GM10248 (cell line): ENCODE data around the gene IRF1.

ENCODE experiments used
- CTCF ChIA-PET: fragments of 300-600 bp; sonication (Branson Sonifier 250); formaldehyde crosslinking; extraction: SDS; loops from one replicate; lab custom pipeline; 2021; ENCODE audit warnings: antibody characterized with exemption; lab: Yijun Ruan, JAX
- POLR2A ChIA-PET: fragments of 350-650 bp; sonication (Branson Sonifier 250); formaldehyde crosslinking; extraction: SDS; loops from one replicate; lab custom pipeline; 2020; ENCODE audit warnings: antibody characterized with exemption; lab: Yijun Ruan, JAX
- DNase-seq: peaks from one replicate; pipeline ENCODE4 v3.0.0; 2012; ENCODE audit errors: extremely low spot score
- TF ChIP-seq, protein P1 (sequence below): IDR thresholded peaks from 2 replicates; pipeline ENCODE4 v1.5.1; 2012; ENCODE audit warnings: mild to moderate bottlenecking, low read depth; ENCODE audit errors: extremely low read depth, missing control alignments, control extremely low read depth

The IRF1 gene

DNA sequence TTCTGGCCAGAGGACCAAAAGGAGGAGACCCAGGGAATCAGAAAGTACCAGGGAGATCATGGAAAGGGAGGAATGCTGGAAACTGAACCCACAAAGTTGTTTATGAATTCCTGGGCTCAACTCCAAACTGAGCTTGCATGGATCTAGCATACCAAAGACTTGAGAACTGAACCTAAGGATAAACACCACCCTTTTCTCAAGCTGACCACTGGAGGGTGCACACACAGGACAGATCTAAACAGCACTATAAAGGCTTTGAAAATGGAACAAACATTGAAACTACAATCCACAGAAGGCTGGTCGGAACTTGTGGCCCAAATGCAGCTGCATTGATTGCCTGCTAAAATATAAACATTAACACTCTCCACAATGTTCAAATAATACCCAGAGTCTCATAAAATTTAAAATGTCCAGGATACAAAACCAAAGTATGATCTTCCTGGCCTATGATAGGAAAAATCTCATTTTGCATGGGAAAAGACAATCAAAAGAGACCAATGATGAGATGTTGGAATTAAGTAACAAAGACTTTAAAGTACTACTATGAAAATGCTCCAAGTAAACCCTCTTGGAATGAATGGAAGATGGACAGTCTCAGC lies 15.6 kb upstream of the IRF1 start:
- CTCF ChIA-PET, result interaction anchor here (0.7 to 13.1 kb wide), 29 partner anchors 10 to 366 kb away, joined by 3 to 255 read pairs (median 3); partner anchors contain the start of genes IRF1 and SLC22A5
- POLR2A ChIA-PET, result interaction anchor here (0.8 kb wide), 1 partner anchor 16 kb away, joined by 4 read pairs; the partner anchor contains the start of gene IRF1
- peak; percentile 62 for DNase-seq
- TF ChIP-seq, protein P1, sequence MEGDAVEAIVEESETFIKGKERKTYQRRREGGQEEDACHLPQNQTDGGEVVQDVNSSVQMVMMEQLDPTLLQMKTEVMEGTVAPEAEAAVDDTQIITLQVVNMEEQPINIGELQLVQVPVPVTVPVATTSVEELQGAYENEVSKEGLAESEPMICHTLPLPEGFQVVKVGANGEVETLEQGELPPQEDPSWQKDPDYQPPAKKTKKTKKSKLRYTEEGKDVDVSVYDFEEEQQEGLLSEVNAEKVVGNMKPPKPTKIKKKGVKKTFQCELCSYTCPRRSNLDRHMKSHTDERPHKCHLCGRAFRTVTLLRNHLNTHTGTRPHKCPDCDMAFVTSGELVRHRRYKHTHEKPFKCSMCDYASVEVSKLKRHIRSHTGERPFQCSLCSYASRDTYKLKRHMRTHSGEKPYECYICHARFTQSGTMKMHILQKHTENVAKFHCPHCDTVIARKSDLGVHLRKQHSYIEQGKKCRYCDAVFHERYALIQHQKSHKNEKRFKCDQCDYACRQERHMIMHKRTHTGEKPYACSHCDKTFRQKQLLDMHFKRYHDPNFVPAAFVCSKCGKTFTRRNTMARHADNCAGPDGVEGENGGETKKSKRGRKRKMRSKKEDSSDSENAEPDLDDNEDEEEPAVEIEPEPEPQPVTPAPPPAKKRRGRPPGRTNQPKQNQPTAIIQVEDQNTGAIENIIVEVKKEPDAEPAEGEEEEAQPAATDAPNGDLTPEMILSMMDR, result peak; percentile 74

DNA sequence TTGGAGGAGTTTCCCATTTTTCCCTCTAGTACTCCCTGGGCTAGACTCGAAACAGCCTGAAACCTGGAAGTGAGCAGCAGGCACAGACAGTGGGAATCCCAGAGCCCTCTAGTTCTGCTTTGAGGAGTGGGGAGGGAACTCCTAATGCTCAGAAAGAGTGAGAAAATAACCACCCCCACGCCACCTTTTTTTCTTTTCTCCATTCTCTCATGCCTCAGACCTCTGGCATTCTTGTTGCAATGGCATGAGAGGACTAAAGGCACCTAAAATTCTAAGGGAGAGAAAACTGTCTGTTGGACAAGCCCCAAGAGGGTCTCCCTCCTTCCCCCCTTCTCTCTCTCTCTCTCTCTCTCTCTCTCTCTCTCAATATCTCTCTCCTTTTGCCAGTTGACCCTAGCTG lies 15.1 kb upstream of the IRF1 start:
- CTCF ChIA-PET, result interaction anchor here (0.7 to 13.1 kb wide), 25 partner anchors 9 to 367 kb away, joined by 3 to 255 read pairs (median 3); partner anchors contain the start of genes IRF1, SLC22A4 and SLC22A5
- POLR2A ChIA-PET, result interaction anchor here (0.8 kb wide), 1 partner anchor 15 kb away, joined by 4 read pairs; the partner anchor contains the start of gene IRF1
- DNase-seq, result no peak
- TF ChIP-seq, protein P1, result no peak

DNA sequence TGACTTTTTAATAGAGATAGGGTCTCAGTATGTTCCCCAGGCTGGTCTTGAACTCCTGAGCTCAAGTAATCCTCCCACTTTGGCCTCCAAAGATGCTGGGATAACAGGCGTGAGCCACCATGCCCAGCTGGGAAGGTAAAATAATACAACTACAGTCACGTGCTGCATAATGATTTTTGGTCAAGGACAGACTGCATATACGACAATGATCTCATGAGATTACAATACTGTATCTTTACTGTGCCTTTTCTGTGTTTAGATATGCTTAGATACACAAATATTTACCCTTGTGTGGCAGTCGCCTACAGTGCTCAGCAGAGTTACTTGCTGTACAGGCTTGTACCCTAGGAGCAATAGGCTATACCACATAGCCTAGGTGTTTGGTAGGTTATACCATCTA lies 14.2 kb upstream of the IRF1 start:
- ChIA-PET POLR2A (interaction anchor here (0.6 kb wide), 1 partner anchor 22 kb away, joined by 5 read pairs; no protein-coding TSS in a partner anchor), CTCF (interaction anchor here (0.8 to 13.1 kb wide), 9 partner anchors 8 to 324 kb away, joined by 3 to 255 read pairs (median 7); partner anchors contain the start of genes IRF1 and SLC22A4)
- TF ChIP-seq, protein P1, result no peak
- DNase-seq, result no peak

DNA sequence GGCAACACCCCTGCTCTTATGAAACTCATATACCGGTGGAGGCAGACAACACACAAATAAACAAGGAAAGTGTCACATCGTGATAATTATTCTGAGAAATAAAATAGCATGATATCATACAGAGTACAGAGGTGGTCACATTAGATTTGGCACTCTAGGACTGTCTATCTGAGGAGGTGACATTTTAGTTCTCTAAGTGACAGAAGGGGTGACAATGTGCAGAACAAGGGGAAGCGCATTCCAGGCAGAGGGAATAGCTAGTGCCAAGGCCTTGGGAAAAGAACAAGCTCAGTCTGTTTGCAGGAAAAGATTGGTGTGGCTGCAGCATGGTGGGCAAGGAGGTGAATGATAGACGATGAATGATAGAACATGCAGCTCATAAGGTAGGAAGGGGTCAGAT lies 12.7 kb upstream of the IRF1 start:
- TF ChIP-seq, protein P1, result no peak
- ChIA-PET CTCF (interaction anchor here (1.1 to 13.1 kb wide), 6 partner anchors 23 to 359 kb away, joined by 3 to 255 read pairs (median 31); no protein-coding TSS in a partner anchor), POLR2A (no interaction called here)
- no peak for DNase-seq

DNA sequence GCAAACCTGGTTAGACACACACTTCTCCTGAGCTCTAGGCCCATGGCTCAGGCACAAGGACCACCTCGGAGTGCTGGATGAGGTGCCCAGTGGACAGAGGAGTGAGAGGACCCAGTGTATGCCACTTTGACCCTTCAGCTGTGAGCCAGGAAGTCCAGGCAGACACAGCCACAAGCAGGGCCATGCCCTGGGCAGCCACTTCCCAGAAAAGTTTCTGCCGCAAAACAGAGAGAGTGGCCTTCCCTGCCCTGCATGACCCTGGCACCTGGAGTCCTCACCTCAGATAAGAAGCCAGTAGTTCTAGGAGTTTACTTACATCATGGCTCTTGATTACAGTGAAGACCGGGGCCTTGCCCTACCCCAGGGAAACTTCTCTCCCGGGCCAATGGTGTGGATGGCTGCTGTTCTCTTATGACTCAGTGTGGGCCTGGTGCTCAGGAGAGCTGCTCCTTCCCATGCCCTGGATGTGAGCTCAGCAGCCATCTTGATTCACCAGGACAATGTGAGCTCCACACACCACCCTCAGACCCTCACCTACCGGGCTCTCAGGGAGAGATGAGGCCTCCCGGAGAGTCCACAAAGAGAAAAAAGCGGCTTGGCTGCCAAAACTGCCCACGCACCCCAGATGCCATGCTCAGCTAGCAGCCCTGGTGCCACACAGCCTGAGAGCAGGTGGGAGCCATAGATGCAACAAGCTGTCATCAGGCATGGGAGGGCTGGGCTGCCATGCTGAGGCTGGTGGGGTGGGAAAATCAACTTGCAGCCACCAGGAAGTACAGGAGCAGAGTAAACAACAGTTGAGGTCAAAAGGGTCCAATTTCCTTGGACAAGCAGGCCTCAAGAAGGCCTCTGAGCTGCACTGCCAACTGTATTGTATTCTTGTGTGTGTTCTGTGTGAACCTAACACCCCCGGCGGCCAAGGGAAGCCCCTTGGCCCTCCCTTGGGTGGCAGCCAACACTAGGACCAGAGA lies 11.7 kb upstream of the IRF1 start:
- ChIA-PET POLR2A (no interaction called here), CTCF (interaction anchor here (0.8 to 13.1 kb wide), 21 partner anchors 13 to 408 kb away, joined by 3 to 255 read pairs (median 12); partner anchors contain the start of gene IRF1)
- DNase-seq, result no peak
- TF ChIP-seq, protein P1, result no peak

DNA sequence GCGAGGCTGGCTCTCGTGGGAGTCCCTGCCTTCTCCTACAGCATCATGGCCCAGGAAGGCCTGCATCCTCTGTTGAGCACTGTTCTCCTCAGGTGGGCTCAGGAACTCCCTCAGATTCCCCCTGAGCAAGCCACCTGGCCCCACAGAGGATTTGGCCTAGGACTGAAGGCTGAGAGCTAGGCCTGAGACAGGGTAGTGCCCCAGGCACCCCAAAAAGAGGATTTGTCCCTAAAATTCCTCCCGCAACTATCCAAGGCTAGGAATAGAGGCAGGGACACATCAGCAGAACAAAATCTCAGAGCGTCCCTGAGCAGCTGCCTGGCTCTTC lies 11.0 kb upstream of the IRF1 start:
- ChIA-PET POLR2A (interaction anchor here (2.4 kb wide), 1 partner anchor 11 kb away, joined by 24 read pairs; the partner anchor contains the start of gene IRF1), CTCF (interaction anchor here (0.8 to 13.1 kb wide), 29 partner anchors 9 to 407 kb away, joined by 3 to 255 read pairs (median 11); partner anchors contain the start of gene IRF1)
- TF ChIP-seq, protein P1, result no peak
- no peak for DNase-seq
